Adrenal gland (tissue), 5 donors: ENCODE results near the gene PLEKHA7.

Experiments
- CTCF ChIP-seq, 6 experiments: fragments of 450-650 bp in 4 of 6; fragments of 200-600 bp in 2 of 6; sonication (generic) in 1 of 6; IDR thresholded peaks; 1 replicate in 5 of 6; 2 replicates in 1 of 6; pipeline versions ENCODE4 v1.5.1 to v1.8.0; 2016 to 2021; ENCODE audit warnings: antibody characterized with exemption in 6 of 6, mild to moderate bottlenecking in 2 of 6, moderate library complexity in 1 of 6
- POLR2A ChIP-seq, 2 donors: fragments of 450-650 bp; IDR thresholded peaks; one replicate each; pipeline ENCODE4 v1.6.1; 2017; ENCODE audit warnings: antibody characterized with exemption in 2 of 2, mild to moderate bottlenecking in 2 of 2, moderate library complexity in 1 of 2
- donor health status: DM: no; HTN: no; CAD: no.

- TF ChIP-seq CTCF (IDR thresholded peaks at IDR 0.05) (peak; percentile 79 to 86 (median 82)), POLR2A (IDR thresholded peaks at IDR 0.05) (no peak)
These were observed 228.6 kb downstream of the PLEKHA7 start for GRCh38 chr11:16785520-16786128.
